Erythroblast (primary cell): ENCODE measurements around the gene DBN1.

ENCODE experiments used
- GATA1 ChIP-seq: IDR thresholded peaks from 2 replicates; pipeline ENCODE4 v1.6.1; 2011; ENCODE audit warnings: low read depth, mild to moderate bottlenecking, control low read depth, low read length, moderate library complexity
- POLR2A ChIP-seq: IDR thresholded peaks from 2 replicates; pipeline ENCODE4 v1.6.1; 2011; ENCODE audit warnings: mild to moderate bottlenecking, low read length

DNA sequence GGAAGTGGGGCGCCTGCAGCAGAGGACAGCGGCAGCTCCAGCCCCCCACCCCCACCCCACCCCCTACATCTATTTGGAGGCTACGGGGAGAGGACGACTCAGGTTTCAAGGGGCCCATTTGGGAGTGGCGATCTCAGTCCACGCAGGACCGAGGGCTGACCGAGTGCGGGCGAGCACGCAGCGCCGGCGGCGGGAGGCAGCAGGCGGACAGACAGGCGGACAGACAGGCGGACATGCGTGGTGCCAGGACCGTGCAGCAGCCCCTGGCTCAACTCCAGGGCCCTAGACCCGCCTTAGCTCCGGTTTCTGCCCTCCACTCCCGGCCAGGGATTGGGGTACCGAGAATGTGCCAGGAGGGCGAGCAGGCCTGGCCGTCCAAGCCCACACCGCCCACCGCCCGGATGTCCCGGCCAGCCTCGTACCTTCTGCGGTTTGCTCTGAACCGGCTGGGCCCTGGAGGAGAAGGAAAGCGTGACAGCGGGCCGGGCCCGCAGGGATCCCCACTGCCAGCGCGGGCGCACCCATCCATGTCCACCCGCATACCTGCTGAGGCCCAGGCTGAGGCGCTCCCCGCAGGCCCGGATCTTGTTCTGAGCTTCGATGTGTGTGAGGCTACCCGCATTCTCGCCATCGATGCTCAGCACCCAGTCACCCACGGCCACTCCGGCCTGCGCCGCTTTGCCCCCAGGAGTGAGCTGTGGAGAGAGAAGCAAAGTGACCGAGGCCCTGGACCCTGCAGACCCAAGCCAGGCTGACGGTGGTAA, 18.7 kb upstream of the DBN1 start:
- TF ChIP-seq POLR2A (no peak), GATA1 (no peak)
